ENCODE data around the gene THSD7A.

The THSD7A gene

GRCh38 chr7:11830582-11831155 lies 1.3 kb downstream of the THSD7A start:
- no peak overlapping the region for H3K4me3 Mint-ChIP-seq
- no peaks in the 10 kb centered on the region for H3K9me3 Mint-ChIP-seq
- H3K4me1 Mint-ChIP-seq (ENCODE audit: low read depth): peaks cover 6% of the 10 kb centered on the region
- no peaks in the 10 kb centered on the region for H3K36me3 Mint-ChIP-seq (ENCODE audit: low read depth)
- peaks cover 52% of the 10 kb centered on the region for H3K27me3 Mint-ChIP-seq (ENCODE audit: low read depth)
- H3K27ac Mint-ChIP-seq: no peak overlapping the region

- no peaks in the 10 kb centered on the region for H3K36me3 Mint-ChIP-seq (ENCODE audit: low read depth)
- no peak overlapping the region for H3K4me3 Mint-ChIP-seq
- peaks cover 6% of the 10 kb centered on the region for H3K4me1 Mint-ChIP-seq (ENCODE audit: low read depth)
- no peak overlapping the region for H3K27ac Mint-ChIP-seq
- H3K9me3 Mint-ChIP-seq: no peaks in the 10 kb centered on the region
- H3K27me3 Mint-ChIP-seq (ENCODE audit: low read depth): peaks cover 52% of the 10 kb centered on the region
Measured at GRCh38 chr7:11829954-11830353, 2.0 kb downstream of the THSD7A start.

- Mint-ChIP-seq H3K27me3 (ENCODE audit: low read depth) (no peaks in the 10 kb centered on the region), H3K9me3 (no peaks in the 10 kb centered on the region), H3K36me3 (ENCODE audit: low read depth) (no peaks in the 10 kb centered on the region), H3K4me3 (no peak overlapping the region), H3K27ac (no peak overlapping the region), H3K4me1 (ENCODE audit: low read depth) (no peaks in the 10 kb centered on the region)
Measured at GRCh38 chr7:11819947-11820346, 12.1 kb downstream of the THSD7A start.

- Mint-ChIP-seq H3K27ac (no peak overlapping the region), H3K27me3 (ENCODE audit: low read depth) (no peaks in the 10 kb centered on the region), H3K36me3 (ENCODE audit: low read depth) (no peaks in the 10 kb centered on the region), H3K4me1 (ENCODE audit: low read depth) (no peaks in the 10 kb centered on the region), H3K9me3 (no peaks in the 10 kb centered on the region), H3K4me3 (no peak overlapping the region)
Measured at GRCh38 chr7:11819271-11819670, 12.7 kb downstream of the THSD7A start.

- Mint-ChIP-seq H3K4me1 (ENCODE audit: low read depth) (no peaks in the 10 kb centered on the region), H3K27me3 (ENCODE audit: low read depth) (no peaks in the 10 kb centered on the region), H3K36me3 (ENCODE audit: low read depth) (no peaks in the 10 kb centered on the region), H3K9me3 (no peaks in the 10 kb centered on the region), H3K27ac (no peak overlapping the region), H3K4me3 (no peak overlapping the region)
Measured at GRCh38 chr7:11818281-11818680, 13.7 kb downstream of the THSD7A start.

GRCh38 chr7:11817111-11817740 lies 14.8 kb downstream of the THSD7A start:
- no peak overlapping the region for H3K4me3 Mint-ChIP-seq

GRCh38 chr7:11811709-11812108 lies 20.3 kb downstream of the THSD7A start:
- Mint-ChIP-seq H3K4me1 (ENCODE audit: low read depth) (no peaks in the 10 kb centered on the region), H3K27me3 (ENCODE audit: low read depth) (no peaks in the 10 kb centered on the region), H3K9me3 (no peaks in the 10 kb centered on the region), H3K27ac (no peak overlapping the region), H3K4me3 (no peak overlapping the region), H3K36me3 (ENCODE audit: low read depth) (no peaks in the 10 kb centered on the region)

More at GRCh38 chr7:11817111-11817740, 14.8 kb downstream of the THSD7A start:
- no peaks in the 10 kb centered on the region for H3K27me3 Mint-ChIP-seq (ENCODE audit: low read depth)
- no peaks in the 10 kb centered on the region for H3K36me3 Mint-ChIP-seq (ENCODE audit: low read depth)
- no peaks in the 10 kb centered on the region for H3K9me3 Mint-ChIP-seq
- H3K27ac Mint-ChIP-seq: no peak overlapping the region
- H3K4me1 Mint-ChIP-seq (ENCODE audit: low read depth): no peaks in the 10 kb centered on the region

GRCh38 chr7:11810043-11810625 lies 21.9 kb downstream of the THSD7A start:
- no peak overlapping the region for H3K27ac Mint-ChIP-seq
- H3K36me3 Mint-ChIP-seq (ENCODE audit: low read depth): no peaks in the 10 kb centered on the region
- H3K27me3 Mint-ChIP-seq (ENCODE audit: low read depth): no peaks in the 10 kb centered on the region
- H3K4me3 Mint-ChIP-seq: no peak overlapping the region
- H3K9me3 Mint-ChIP-seq: no peaks in the 10 kb centered on the region
- no peaks in the 10 kb centered on the region for H3K4me1 Mint-ChIP-seq (ENCODE audit: low read depth)

GRCh38 chr7:11807000-11807399 lies 25.0 kb downstream of the THSD7A start:
- Mint-ChIP-seq H3K36me3 (ENCODE audit: low read depth) (no peaks in the 10 kb centered on the region), H3K27me3 (ENCODE audit: low read depth) (no peaks in the 10 kb centered on the region), H3K9me3 (no peaks in the 10 kb centered on the region), H3K27ac (no peak overlapping the region), H3K4me1 (ENCODE audit: low read depth) (no peaks in the 10 kb centered on the region), H3K4me3 (no peak overlapping the region)

- Mint-ChIP-seq H3K27ac (no peak overlapping the region), H3K4me1 (ENCODE audit: low read depth) (no peaks in the 10 kb centered on the region), H3K9me3 (no peaks in the 10 kb centered on the region), H3K4me3 (no peak overlapping the region), H3K27me3 (ENCODE audit: low read depth) (no peaks in the 10 kb centered on the region), H3K36me3 (ENCODE audit: low read depth) (no peaks in the 10 kb centered on the region)
Measured at GRCh38 chr7:11804621-11805020, 27.4 kb downstream of the THSD7A start.

- H3K27me3 Mint-ChIP-seq (ENCODE audit: low read depth): no peaks in the 10 kb centered on the region
- H3K36me3 Mint-ChIP-seq (ENCODE audit: low read depth): no peaks in the 10 kb centered on the region
- H3K4me3 Mint-ChIP-seq: no peak overlapping the region
Measured at GRCh38 chr7:11795231-11795630, 36.8 kb downstream of the THSD7A start.

GRCh38 chr7:11792166-11792565 lies 39.8 kb downstream of the THSD7A start:
- H3K27me3 Mint-ChIP-seq (ENCODE audit: low read depth): no peaks in the 10 kb centered on the region
- no peaks in the 10 kb centered on the region for H3K36me3 Mint-ChIP-seq (ENCODE audit: low read depth)
- no peak overlapping the region for H3K27ac Mint-ChIP-seq
- no peaks in the 10 kb centered on the region for H3K4me1 Mint-ChIP-seq (ENCODE audit: low read depth)
- no peaks in the 10 kb centered on the region for H3K9me3 Mint-ChIP-seq
- no peak overlapping the region for H3K4me3 Mint-ChIP-seq

More at GRCh38 chr7:11795231-11795630, 36.8 kb downstream of the THSD7A start:
- Mint-ChIP-seq H3K27ac (no peak overlapping the region), H3K9me3 (no peaks in the 10 kb centered on the region), H3K4me1 (ENCODE audit: low read depth) (no peaks in the 10 kb centered on the region)

GRCh38 chr7:11788568-11788967 lies 43.4 kb downstream of the THSD7A start:
- Mint-ChIP-seq H3K27me3 (ENCODE audit: low read depth) (no peaks in the 10 kb centered on the region), H3K36me3 (ENCODE audit: low read depth) (no peaks in the 10 kb centered on the region), H3K4me3 (no peak overlapping the region), H3K9me3 (no peaks in the 10 kb centered on the region), H3K27ac (no peak overlapping the region), H3K4me1 (ENCODE audit: low read depth) (no peaks in the 10 kb centered on the region)

- no peaks in the 10 kb centered on the region for H3K4me1 Mint-ChIP-seq (ENCODE audit: low read depth)
- H3K27me3 Mint-ChIP-seq (ENCODE audit: low read depth): no peaks in the 10 kb centered on the region
- no peaks in the 10 kb centered on the region for H3K9me3 Mint-ChIP-seq
- no peaks in the 10 kb centered on the region for H3K36me3 Mint-ChIP-seq (ENCODE audit: low read depth)
- no peak overlapping the region for H3K4me3 Mint-ChIP-seq
- H3K27ac Mint-ChIP-seq: no peak overlapping the region
Measured at GRCh38 chr7:11787534-11787933, 44.5 kb downstream of the THSD7A start.

GRCh38 chr7:11786186-11786585 lies 45.8 kb downstream of the THSD7A start:
- no peaks in the 10 kb centered on the region for H3K9me3 Mint-ChIP-seq

More at GRCh38 chr7:11786186-11786585, 45.8 kb downstream of the THSD7A start:
- H3K36me3 Mint-ChIP-seq (ENCODE audit: low read depth): no peaks in the 10 kb centered on the region
- no peak overlapping the region for H3K27ac Mint-ChIP-seq
- H3K4me1 Mint-ChIP-seq (ENCODE audit: low read depth): no peaks in the 10 kb centered on the region
- no peak overlapping the region for H3K4me3 Mint-ChIP-seq
- H3K27me3 Mint-ChIP-seq (ENCODE audit: low read depth): no peaks in the 10 kb centered on the region

Measured in T-helper 1 cell treated with Interleukin-12 subunit alpha and Interleukin-12 subunit beta and Interleukin-4 antibody, amounts not matched to agents 30 μg/mL and 1 μg/mL, for 36 hours (primary cell).